ENCODE measurements around the gene TOB1.

The TOB1 gene

DNA sequence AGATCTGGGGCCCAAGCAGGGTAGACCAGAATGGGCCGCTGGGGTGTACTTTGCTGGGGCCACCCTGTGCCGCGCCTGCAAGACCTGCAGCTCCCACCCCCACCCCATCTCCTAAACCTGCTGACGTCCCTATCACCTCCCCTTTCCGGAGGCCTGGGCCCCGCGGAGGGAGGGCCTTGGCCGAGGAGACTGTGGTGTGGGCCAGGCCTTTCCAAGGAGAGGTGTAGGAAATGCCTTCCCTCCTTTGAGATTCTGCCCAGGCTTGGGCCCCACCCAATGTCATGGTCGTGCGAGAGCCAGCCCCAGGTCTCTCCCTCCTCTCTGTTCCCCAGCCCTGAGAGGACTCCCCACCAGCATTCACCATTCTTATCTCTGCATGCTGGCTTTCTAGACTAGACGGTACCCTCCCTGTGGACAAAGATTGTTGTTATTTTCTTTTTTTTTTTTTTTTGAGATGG is 34.7 kb downstream of the TOB1 start:
- H3K36me3 ChIP-seq (ENCODE audit: low read length): no peaks in the 10 kb centered on the region
- no peak overlapping the region for H3K27ac ChIP-seq (ENCODE audit: low read depth, low read length)
- H3K4me2 ChIP-seq (ENCODE audit: low read depth, low read length, poor library complexity, severe bottlenecking): no peak overlapping the region
- H3K9me3 ChIP-seq (ENCODE audit: insufficient read depth, low read length): no peaks in the 10 kb centered on the region
- H3K79me2 ChIP-seq (ENCODE audit: insufficient read depth, low read length): no peaks in the 10 kb centered on the region
- H4K20me1 ChIP-seq (ENCODE audit: low read depth, low read length): no peaks in the 10 kb centered on the region
- H3F3A ChIP-seq (ENCODE audit: insufficient read depth): no peaks in the 10 kb centered on the region
- no peaks in the 10 kb centered on the region for H3K9me2 ChIP-seq (replicated peaks; ENCODE audit: insufficient read depth, low read length)
- no peaks in the 10 kb centered on the region for H3K27me3 ChIP-seq (ENCODE audit: low read length)
- no peak for TF ChIP-seq EZH2phosphoT487 (conservative IDR thresholded peaks at IDR 0.05; ENCODE audit: low read length)
- TF ChIP-seq, protein P1, sequence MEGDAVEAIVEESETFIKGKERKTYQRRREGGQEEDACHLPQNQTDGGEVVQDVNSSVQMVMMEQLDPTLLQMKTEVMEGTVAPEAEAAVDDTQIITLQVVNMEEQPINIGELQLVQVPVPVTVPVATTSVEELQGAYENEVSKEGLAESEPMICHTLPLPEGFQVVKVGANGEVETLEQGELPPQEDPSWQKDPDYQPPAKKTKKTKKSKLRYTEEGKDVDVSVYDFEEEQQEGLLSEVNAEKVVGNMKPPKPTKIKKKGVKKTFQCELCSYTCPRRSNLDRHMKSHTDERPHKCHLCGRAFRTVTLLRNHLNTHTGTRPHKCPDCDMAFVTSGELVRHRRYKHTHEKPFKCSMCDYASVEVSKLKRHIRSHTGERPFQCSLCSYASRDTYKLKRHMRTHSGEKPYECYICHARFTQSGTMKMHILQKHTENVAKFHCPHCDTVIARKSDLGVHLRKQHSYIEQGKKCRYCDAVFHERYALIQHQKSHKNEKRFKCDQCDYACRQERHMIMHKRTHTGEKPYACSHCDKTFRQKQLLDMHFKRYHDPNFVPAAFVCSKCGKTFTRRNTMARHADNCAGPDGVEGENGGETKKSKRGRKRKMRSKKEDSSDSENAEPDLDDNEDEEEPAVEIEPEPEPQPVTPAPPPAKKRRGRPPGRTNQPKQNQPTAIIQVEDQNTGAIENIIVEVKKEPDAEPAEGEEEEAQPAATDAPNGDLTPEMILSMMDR (IDR thresholded peaks at IDR 0.05; ENCODE audit: insufficient read depth, low read length, poor library complexity, severe bottlenecking): no peak
- no peak overlapping the region for H3K4me3 ChIP-seq (ENCODE audit: insufficient read depth, low read length, poor library complexity, severe bottlenecking)
- H3K9ac ChIP-seq (ENCODE audit: low read length): no peak overlapping the region
- H2AFZ ChIP-seq (ENCODE audit: low read depth, low read length, severe bottlenecking): no peak overlapping the region

DNA sequence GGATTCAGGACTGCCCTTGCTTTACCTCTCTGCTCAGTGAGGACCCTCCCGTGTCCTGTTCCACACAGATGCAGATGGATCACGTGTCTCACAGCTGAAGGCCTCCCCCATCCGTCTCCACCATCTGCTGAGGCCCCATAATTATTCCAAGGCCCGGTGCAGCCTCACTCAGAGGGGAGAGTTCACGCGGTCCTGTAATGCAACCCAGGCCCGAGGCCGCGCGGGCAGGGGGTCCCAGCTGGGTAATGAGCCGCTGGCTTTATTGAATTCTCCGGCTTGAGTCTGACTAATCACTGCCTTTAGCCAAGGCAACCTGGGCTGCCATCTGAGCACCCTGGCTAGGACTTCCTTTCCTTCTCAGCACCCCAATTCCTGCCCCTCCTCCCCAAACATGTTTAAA is 35.2 kb downstream of the TOB1 start:
- Histone ChIP-seq H3F3A (ENCODE audit: insufficient read depth) (no peaks in the 10 kb centered on the region), H4K20me1 (ENCODE audit: low read depth, low read length) (no peaks in the 10 kb centered on the region), H3K9me3 (ENCODE audit: insufficient read depth, low read length) (no peaks in the 10 kb centered on the region), H3K27ac (ENCODE audit: low read depth, low read length) (no peak overlapping the region), H3K4me3 (ENCODE audit: insufficient read depth, low read length, poor library complexity, severe bottlenecking) (no peak overlapping the region), H3K9ac (ENCODE audit: low read length) (no peak overlapping the region), H3K27me3 (ENCODE audit: low read length) (no peaks in the 10 kb centered on the region), H2AFZ (ENCODE audit: low read depth, low read length, severe bottlenecking) (no peak overlapping the region), H3K36me3 (ENCODE audit: low read length) (no peaks in the 10 kb centered on the region), H3K9me2 (replicated peaks; ENCODE audit: insufficient read depth, low read length) (no peaks in the 10 kb centered on the region), H3K4me2 (ENCODE audit: low read depth, low read length, poor library complexity, severe bottlenecking) (no peak overlapping the region), H3K79me2 (ENCODE audit: insufficient read depth, low read length) (no peaks in the 10 kb centered on the region)
- TF ChIP-seq, protein P1 (IDR thresholded peaks at IDR 0.05; ENCODE audit: insufficient read depth, low read length, poor library complexity, severe bottlenecking): no peak
- no peak for TF ChIP-seq EZH2phosphoT487 (conservative IDR thresholded peaks at IDR 0.05; ENCODE audit: low read length)

DNA sequence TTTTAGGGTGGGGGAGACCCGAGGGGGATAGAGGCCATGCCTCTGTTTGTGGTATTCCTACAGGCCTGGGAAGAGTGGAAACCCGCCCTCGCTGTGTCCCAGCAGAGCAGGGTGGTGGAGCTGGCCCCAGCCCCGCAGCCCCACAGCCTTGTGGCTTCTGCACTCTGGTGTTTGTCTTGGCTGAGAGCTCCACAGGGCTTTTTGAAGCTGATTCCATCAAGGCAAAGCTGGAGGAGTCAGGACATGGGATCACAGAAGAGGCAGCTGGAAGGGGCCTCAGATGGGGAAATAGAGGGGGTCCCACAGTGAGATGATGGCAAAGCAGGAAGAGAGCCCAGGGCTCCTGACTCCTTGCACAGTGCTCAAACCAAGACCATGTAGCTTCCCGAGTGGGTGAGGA is 35.8 kb downstream of the TOB1 start:
- no peaks in the 10 kb centered on the region for H3K36me3 ChIP-seq (ENCODE audit: low read length)
- H3K4me2 ChIP-seq (ENCODE audit: low read depth, low read length, poor library complexity, severe bottlenecking): no peak overlapping the region
- H3K9me2 ChIP-seq (replicated peaks; ENCODE audit: insufficient read depth, low read length): no peaks in the 10 kb centered on the region
- TF ChIP-seq, protein P1 (IDR thresholded peaks at IDR 0.05; ENCODE audit: insufficient read depth, low read length, poor library complexity, severe bottlenecking): no peak
- no peak for TF ChIP-seq EZH2phosphoT487 (conservative IDR thresholded peaks at IDR 0.05; ENCODE audit: low read length)
- H3K79me2 ChIP-seq (ENCODE audit: insufficient read depth, low read length): no peaks in the 10 kb centered on the region
- no peak overlapping the region for H3K27ac ChIP-seq (ENCODE audit: low read depth, low read length)
- no peak overlapping the region for H3K4me3 ChIP-seq (ENCODE audit: insufficient read depth, low read length, poor library complexity, severe bottlenecking)
- no peak overlapping the region for H2AFZ ChIP-seq (ENCODE audit: low read depth, low read length, severe bottlenecking)
- no peaks in the 10 kb centered on the region for H3K9me3 ChIP-seq (ENCODE audit: insufficient read depth, low read length)
- H3F3A ChIP-seq (ENCODE audit: insufficient read depth): no peaks in the 10 kb centered on the region
- H4K20me1 ChIP-seq (ENCODE audit: low read depth, low read length): no peaks in the 10 kb centered on the region
- no peak overlapping the region for H3K9ac ChIP-seq (ENCODE audit: low read length)
- no peaks in the 10 kb centered on the region for H3K27me3 ChIP-seq (ENCODE audit: low read length)

Data from SU-DHL-6 (cell line).